Fibroblast of peridontal ligament (primary cell): ENCODE results near the gene MYCBPAP.
"Not testable (repeated sequence)": the region's sequence is repeated elsewhere in the genome, so short reads cannot be mapped to it uniquely, and the experiment has no call there.

Experiments used
- DNase-seq: peaks from one replicate; pipeline ENCODE4 v3.0.0-alpha.2; 2010; ENCODE audit errors: extremely low read depth

MYCBPAP gene

DNA sequence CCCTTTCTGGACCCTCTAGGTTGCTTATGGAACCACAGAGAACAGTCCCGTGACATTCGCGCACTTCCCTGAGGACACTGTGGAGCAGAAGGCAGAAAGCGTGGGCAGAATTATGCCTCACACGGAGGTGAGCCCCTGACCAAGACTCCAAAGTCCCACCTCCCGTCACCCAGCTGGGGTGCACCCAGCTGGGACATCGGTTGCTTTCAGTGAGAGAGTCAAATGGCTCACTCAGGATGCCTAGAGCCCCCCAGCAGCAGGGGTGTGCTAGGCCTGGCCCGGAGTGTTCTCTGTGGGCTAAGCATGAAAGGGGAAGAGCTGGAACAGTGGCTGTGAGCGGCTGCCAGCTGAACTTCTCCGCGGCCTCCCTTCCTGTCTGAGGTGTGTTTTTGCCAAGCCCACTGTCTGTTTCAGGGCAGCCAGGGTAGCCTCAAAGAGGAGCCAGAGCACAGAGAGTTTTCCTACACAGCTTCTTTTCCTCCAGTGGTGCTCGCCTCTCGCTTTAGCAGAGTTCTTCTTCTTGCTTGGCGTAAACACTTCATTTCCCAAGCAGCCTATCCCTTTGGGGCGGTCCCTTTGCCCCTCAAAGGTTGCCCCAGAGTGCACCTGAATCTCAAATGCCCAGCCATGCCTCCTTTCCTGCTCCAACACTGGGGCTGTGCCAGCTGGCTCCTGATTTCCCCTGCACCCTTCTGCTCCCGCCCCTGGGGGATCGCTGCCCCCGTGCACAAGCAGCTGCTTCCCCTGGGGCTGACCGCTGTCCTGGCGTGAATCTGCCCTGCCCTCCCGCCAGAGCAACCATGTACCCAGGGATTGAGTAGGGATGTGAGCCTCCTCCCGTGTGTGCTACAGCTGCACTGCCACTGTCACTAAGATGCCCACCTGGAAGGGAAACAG lies 37.0 kb upstream of the MYCBPAP start:
- DNase-seq, result no peak

DNA sequence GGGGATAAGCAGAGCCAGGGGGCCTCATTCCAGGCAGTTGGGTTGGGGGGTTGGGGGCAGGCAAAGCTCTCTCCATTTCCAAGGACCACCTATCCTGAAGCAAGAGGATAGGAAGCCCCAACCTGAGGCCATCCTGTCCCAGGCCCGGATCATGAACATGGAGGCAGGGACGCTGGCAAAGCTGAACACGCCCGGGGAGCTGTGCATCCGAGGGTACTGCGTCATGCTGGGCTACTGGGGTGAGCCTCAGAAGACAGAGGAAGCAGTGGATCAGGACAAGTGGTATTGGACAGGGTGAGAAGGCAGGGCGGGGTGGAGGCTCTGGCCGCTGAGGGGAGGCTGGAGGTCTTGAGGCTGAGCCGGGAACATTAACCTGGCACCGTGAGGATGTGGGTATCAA lies 36.0 kb upstream of the MYCBPAP start:
- no peak for DNase-seq

DNA sequence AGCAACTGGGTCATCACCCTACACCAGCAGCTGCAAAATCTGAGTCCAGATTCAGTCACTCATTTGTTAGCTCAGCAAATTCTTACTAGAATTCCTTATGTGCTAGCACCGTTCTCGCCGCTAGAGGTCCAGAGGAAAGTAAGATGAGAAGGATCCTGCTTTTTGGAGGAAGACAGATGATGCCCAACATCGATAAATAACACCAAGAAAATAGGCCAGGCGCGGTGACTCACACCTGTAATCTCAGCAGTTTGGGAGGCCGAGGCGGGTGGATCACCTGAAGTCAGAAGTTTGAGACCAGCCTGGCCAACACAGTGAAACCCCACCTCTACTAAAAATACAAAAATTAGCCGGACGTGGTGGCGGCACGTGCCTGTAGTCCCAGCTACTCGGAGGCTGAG lies 35.5 kb upstream of the MYCBPAP start:
- not testable (repeated sequence) for DNase-seq

DNA sequence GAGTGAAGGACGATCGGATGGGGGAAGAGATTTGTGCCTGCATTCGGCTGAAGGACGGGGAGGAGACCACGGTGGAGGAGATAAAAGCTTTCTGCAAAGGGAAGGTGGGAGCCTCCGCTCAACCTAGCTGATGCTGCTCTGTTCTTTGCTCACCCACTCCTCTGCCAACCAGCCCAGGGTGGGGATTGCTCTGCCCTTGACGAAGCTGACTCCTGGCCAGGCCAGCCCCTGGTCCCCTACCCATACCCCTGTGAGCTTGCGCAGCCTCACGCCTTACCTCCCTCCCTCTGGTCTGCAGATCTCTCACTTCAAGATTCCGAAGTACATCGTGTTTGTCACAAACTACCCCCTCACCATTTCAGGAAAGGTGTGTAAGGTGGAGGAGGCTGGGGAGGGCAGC lies 34.3 kb upstream of the MYCBPAP start:
- no peak for DNase-seq

DNA sequence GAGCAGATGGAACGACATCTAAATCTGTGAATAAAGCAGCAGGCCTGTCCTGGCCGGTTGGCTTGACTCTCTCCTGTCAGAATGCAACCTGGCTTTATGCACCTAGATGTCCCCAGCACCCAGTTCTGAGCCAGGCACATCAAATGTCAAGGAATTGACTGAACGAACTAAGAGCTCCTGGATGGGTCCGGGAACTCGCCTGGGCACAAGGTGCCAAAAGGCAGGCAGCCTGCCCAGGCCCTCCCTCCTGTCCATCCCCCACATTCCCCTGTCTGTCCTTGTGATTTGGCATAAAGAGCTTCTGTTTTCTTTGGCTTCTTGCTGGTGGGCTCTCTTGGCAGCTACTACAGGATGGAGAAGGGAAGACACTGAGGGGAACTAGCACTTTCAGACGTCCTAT lies 33.7 kb upstream of the MYCBPAP start:
- DNase-seq, result no peak

DNA sequence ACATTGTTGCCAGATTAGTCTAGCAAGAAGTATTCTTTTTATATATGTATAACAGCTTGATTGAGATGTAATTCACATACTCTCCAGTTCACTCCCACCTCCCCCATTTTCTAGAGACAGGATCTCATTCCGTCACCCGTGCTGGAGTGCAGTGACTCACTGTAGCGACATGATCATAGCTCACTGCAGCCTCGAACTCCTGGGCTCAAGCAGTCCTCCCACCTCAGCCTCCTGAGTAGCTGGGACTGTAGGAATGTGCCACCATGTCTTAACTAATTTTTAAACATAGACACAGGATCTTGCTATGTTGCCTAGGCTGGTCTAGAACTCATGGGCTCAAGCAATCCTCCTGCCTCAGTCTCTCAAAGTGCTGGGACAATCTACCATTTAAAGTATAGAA lies 32.9 kb upstream of the MYCBPAP start:
- DNase-seq, result no peak

DNA sequence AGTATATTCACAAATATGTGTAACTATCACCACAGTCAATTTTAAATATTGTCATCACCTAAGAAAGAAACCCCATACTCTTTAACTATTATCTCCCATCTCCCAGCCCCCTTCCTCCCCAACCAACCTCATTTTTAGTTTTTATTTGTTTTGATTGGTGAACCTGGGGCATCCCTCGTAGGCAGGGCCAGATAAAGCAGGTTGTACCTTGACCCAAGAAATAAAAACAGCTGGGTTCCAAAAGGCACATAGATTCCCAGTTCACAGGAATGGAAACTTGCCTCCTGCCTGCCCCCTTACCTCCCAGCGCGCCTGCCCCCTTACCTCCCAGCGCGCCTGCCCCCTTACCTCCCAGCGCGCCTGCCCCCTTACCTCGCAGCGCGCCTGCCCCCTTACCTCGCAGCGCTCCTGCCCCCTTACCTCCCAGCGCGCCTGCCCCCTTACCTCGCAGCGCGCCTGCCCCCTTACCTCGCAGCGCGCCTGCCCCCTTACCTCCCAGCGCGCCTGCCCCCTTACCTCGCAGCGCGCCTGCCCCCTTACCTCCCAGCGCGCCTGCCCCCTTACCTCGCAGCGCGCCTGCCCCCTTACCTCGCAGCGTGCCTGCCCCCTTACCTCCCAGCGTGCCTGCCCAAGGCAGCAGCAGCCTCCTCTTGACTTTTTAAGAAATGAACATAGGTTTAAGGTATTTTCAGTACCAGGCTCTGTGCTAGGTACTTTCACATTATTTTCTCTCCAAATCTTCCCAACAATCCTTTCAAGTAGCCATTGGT lies 32.3 kb upstream of the MYCBPAP start:
- DNase-seq, result not testable (repeated sequence)

DNA sequence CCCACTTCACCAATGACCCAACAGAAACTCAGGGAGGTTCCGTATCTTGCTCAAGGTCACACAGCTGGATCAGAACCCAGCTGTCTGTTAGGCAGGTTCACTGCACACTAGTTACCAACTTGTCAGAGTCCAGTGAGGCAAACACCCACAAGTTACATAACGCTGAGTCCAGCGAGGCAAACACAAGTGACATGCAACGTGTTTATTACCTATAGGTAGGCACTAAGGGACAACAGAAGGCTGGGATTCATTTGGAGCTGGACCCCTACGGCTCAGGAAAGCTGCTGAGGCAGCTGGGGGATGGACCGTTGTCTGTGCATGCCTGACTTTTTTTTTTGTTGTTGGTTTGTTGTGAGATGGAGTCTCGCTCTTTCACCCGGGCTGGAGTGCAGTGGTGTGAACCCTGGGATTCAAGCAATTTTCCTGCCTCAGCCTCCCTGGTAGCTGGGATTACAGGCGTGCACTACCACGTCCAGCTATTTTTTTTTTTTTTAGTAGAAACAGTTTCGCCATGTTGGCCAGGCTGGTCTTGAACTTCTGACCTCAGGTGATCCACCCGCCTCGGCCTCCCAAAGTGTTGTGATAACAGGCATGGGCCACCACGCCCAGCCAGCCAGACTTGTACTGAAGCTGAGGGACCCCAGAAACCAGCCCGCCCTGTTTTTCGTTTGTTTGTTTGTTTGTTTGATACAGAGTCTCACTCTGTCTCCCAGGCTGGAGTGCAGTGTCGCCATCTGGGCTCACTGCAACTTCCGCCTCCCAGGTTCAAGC lies 31.5 kb upstream of the MYCBPAP start:
- DNase-seq, result no peak

DNA sequence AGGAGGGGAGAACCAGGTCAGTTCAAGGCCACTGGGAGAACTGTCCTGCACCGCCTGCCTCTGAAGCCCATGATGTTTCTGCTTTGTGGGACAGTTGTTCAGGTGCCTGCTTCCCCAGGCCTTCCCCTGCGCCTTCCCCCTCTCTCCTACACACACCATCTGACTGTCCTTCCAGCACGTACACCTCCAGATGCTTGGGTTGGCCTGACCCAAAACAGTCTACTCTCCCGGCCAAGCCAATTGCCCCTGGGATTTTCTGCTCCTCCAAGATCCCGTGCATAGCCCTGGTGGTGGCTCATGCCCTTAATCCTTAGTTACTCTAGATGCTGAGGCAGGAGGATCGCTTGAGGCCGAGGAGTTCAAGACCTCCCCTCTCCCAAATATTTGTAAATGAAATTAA lies 30.3 kb upstream of the MYCBPAP start:
- DNase-seq, result no peak

DNA sequence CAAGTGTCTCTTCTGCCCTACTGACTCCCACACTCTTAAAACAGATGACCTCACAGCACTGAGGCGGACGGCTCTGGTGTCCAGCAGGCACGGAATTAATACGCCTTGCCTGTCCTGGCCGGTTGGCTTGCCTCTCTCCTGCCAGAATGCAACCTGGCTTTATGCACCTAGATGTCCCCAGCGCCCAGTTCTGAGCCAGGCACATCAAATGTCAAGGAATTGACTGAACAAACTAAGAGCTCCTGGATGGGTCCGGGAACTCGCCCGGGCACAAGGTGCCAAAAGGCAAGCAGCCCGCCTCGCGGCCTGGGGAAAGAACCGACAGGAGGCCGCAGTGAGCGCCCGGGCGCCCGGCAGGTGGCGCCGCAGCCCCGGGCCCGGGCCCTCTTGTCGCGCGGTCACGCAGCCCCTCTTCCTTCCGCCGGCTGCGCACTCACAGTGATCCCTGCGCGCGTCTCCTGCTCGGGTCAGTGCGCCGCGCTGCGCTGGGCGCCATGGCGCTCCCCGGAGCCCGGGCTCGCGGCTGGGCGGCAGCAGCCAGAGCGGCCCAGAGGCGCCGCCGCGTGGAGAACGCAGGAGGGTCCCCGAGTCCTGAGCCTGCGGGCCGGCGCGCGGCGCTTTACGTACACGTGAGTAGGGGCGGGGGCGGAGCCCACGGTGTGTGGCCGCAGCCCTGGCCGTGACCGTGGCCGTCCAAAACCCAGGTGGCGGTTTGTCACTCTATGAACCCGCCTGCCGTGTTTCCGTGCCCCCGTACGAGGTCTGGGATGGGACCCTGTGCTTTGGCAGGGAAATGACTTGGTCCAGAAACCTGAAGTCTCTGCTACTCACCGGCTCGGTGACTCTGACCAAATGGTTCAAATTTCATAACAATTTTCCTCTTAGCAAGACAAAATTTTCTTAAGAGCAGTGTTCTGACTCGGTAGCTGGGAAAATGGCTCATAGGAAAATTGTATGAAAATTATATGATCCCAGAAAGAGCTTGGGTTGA lies 29.6 kb upstream of the MYCBPAP start, which contains the start of gene RSAD1:
RSAD1 (plus strand) TSS at position 470 of the 991 bp plus-strand sequence; CDS start at position 495, 25 bp downstream.
- peak; percentile 78 for DNase-seq

DNA sequence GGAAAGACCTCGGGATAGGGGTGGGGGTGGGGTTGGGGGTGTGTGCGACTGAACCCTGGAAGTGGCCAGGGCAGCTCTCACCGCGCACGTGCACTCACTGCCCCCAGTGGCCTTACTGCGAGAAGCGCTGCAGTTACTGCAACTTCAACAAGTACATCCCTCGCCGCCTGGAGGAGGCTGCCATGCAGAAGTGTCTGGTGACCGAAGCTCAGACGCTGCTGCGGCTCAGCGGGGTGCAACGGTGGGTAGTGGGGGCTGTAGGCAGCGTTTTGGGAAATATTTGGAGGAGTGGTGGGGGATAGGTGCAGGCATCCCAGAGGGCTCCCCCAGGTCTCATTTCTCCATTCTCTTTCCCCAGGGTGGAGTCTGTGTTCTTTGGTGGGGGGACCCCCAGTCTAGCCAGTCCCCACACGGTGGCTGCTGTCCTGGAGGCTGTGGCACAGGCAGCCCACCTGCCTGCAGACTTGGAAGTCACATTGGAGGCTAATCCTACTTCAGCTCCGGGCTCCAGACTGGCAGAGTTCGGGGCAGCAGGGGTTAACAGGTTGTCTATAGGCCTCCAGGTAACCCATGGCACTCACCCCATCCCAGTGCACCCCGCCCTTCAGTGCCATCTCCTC lies 28.6 kb upstream of the MYCBPAP start:
- peak; percentile 71 for DNase-seq

DNA sequence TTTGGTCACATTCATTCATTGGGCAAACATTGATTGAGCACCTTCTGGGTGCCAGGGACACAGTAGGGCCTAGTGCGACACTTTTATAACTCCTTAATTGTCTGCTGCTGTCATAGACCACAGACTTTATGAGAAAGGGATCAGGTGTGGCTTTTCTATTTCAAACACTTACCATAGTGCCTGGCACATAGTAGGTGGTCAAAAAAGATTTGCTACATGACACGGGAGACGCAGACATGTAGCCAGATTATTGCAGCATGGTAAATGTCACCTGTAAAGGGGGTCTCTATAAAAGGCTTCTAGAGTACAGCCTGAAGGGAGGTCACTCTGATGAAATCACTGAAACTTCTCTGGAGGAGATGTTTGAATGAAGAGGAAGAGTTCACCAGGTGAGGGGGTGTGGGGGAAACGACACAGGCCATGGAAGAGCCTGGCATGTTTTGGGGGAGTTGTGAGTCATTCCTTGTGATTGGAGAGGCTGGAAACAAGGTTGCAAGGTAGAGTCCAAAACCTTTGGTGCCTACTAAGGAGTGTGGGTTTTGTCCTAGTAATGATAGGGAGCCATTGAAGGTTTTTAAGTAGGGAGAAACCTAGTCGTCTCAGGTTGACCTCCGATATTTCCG lies 28.0 kb upstream of the MYCBPAP start:
- DNase-seq, result no peak

DNA sequence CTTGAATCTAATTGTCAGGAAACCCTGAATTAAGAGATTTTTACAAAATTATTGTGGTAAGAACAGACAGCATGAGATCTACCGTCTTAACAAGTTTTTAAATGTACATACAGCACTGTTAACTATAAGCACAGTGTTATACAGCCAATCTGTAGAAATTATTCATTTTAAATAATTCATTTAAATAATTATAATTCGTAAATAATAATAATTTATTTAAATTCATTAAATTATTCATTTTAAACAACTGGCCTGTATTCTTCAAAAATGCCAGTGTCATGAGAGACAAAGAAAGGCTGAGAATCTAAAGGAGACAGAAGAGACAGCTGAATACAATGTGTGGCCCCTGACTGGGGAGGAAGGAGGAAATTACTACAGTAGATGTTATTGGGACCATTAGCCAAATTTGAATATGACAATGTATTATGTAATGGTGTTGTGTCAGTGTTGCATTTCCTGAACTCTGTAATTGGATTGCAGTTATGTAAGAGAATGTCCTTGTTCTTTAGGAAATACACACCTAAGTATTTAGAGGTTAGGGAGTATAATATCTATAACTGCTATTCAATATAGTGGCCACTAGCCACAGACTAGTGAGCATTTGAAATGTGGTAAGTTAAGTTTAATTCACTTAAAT lies 27.3 kb upstream of the MYCBPAP start:
- DNase-seq, result no peak

DNA sequence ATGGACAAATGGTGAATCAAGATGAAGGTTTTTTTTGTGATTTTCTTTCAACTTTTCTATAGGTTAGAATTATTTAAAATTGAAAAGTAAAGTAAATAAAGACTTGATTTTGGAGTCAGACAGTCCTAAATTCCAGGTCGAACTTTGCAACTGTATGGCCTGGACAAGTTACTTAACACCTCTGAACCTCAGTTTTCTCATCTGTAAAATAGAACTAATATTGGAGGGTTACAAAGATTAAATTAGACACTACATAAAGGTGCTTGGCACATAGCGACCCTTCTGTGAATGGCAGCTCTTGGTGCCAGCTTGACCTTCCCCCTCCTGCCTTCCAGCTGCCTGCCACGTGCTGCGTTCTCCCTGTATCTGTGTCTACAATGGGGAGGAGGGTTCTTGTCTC lies 26.6 kb upstream of the MYCBPAP start:
- DNase-seq, result no peak

DNA sequence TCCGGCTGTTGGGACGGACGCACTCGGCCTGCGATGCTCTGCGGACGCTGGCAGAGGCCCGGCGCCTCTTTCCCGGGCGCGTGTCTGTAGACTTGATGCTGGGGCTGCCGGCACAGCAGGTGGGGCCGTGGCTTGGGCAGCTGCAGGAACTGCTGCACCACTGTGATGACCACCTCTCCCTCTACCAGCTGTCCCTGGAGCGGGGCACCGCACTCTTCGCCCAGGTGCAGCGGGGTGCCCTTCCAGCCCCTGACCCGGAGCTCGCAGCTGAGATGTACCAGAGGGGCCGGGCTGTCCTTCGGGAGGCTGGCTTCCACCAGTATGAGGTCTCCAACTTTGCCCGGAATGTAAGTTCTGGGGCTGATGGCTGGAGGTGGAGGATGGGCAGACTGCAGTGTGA lies 26.1 kb upstream of the MYCBPAP start:
- no peak for DNase-seq

DNA sequence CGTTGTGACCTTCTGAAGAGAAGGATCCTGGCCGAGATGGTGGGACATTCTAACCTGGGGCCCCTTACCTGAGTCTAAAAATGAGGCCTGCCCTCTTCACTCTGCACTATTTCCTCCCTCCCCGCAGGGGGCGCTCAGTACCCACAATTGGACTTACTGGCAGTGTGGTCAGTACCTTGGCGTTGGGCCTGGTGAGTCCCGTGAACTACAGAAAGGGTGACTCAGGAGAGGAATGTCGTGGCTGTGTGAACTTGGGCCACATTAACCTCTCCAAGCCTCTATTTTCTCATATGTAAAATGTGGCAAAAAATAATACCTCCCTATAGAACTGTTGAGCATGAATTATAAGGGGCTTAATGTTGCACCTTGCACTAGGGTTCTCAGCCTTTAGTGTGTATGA lies 25.7 kb upstream of the MYCBPAP start:
- DNase-seq, result peak; percentile 98

DNA sequence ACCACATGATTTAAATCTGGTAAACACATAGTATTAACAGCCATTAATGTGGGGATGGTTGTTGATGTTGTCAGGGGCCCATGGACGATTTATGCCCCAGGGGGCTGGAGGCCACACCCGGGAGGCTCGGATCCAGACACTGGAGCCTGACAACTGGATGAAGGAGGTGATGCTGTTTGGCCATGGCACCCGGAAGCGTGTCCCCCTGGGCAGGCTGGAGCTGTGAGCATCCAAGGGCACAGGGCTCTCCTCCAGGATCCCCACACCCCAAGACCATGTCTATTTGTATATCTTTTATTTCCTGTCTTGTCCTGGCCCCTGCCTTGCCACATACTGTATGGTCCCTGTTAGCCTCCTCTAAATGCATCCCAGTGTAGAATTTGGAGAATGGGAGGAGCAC lies 25.0 kb upstream of the MYCBPAP start:
- DNase-seq, result no peak

DNA sequence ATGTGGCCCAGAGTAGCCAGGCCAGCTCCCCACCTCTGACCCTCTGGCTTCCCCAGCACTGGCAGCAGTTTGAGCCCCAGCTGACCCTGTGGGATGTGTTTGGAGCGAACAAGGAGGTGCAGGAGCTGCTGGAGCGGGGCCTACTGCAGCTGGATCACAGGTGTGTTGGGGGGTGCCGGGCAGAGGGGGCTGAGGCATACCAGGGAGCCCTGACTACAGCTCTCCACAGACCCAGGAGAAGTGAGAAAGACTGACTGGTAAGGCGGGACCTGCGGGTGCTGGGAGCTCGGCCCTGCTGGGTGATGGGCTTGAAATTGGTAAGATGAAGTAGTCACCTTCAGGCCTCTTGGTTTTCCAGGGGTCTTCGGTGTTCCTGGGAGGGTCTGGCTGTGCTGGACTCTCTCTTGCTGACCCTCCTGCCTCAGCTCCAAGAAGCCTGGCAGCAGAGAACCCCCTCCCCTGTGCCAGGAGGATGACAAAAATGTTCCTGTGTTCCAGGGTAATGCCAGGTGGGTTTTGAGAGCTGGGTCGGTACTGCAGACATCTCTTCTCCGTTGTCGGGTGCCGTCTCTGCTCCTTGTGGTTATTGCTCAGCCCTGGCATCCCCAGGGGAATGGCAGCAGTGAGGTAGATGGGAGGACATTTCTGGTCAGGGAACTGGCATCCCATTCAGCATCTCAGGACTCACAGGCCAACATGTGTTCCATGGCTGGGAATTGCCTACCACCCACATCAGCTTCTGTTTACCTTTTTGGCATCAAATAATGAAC lies 23.7 kb upstream of the MYCBPAP start:
- DNase-seq, result no peak
